ENCODE measurements around the gene ZNF30.

The ZNF30 gene

DNA sequence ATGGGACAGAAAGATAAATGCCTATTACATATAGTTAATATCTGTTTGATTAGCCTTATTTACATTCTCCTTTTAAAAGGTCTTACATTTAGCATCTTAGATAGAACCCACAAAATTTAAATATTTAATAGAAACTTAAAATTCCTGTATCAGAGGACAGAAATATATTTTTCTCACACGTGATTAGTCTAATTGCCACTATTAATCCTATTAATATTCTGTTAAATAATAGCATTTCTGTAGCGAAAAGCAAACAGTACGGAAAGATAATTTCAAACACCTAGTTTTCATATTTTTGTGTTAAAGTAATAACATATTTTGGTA is 380 bp upstream of the ZNF30 start:
- Histone ChIP-seq H3K36me3 (replicated peaks) (no peaks in the 10 kb centered on the region), H3K27ac (no peak overlapping the region), H3K27me3 (replicated peaks) (no peaks in the 10 kb centered on the region), H3K4me3 (ENCODE audit: low read depth, low read length) (no peak overlapping the region)
- DNase-seq, result no peak
- in situ Hi-C loops (cut with HindIII; ENCODE audit: low pct_ligation_motif_present, low sequenced_read_pairs), result no loop called here
- TF ChIP-seq, protein P1, sequence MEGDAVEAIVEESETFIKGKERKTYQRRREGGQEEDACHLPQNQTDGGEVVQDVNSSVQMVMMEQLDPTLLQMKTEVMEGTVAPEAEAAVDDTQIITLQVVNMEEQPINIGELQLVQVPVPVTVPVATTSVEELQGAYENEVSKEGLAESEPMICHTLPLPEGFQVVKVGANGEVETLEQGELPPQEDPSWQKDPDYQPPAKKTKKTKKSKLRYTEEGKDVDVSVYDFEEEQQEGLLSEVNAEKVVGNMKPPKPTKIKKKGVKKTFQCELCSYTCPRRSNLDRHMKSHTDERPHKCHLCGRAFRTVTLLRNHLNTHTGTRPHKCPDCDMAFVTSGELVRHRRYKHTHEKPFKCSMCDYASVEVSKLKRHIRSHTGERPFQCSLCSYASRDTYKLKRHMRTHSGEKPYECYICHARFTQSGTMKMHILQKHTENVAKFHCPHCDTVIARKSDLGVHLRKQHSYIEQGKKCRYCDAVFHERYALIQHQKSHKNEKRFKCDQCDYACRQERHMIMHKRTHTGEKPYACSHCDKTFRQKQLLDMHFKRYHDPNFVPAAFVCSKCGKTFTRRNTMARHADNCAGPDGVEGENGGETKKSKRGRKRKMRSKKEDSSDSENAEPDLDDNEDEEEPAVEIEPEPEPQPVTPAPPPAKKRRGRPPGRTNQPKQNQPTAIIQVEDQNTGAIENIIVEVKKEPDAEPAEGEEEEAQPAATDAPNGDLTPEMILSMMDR (IDR thresholded peaks at IDR 0.05; ENCODE audit: low read depth, low read length, missing control alignments), result no peak

DNA sequence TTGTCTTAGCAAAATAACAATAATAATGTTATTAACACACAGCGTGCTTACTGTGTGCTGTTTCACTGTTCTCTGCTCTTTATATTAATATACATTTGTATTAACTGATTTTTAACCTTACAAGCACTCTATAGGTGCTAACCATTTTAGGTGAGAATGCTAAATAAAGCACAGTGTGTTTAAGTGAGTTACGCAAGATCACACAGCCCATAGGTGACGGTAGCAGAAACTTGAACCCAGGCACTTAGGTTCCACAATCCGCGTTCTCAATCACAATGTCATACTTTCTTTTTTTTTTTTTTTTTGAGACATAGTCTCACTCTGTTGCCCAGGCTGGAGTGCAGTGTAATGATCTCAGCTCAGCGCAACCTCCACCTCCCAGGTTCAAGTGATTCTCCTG is 5.8 kb downstream of the ZNF30 start:
- Histone ChIP-seq H3K36me3 (replicated peaks) (peaks cover 14% of the 10 kb centered on the region), H3K27me3 (replicated peaks) (no peaks in the 10 kb centered on the region), H3K27ac (no peak overlapping the region), H3K4me3 (ENCODE audit: low read depth, low read length) (no peak overlapping the region)
- in situ Hi-C loops (cut with HindIII; ENCODE audit: low pct_ligation_motif_present, low sequenced_read_pairs), result no loop called here
- TF ChIP-seq, protein P1 (IDR thresholded peaks at IDR 0.05; ENCODE audit: low read depth, low read length, missing control alignments), result no peak
- DNase-seq, result no peak

DNA sequence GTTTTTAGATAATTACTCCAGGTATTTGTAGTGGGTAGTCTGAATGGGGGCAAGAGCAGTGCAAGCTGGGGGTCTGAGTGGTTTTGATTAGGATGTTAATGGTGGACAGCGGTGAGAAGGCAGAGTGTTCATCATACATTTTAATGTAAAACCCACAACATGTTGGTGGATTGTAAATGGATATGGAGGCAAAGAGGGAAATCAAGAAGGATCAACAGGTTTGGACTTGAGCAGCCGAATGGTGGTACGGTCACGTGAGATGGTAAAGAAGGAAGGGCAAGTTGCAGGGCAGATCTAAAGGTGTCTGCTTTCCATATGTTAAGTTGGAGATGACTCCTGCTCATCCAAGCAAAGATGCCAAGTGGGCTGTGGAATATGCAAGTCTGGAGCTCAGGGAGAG is 9.5 kb downstream of the ZNF30 start:
- no peaks in the 10 kb centered on the region for H3K27me3 ChIP-seq (replicated peaks)
- TF ChIP-seq, protein P1 (IDR thresholded peaks at IDR 0.05; ENCODE audit: low read depth, low read length, missing control alignments), result no peak
- no peak for DNase-seq
- no peak overlapping the region for H3K27ac ChIP-seq
- H3K36me3 ChIP-seq (replicated peaks), result peaks cover 14% of the 10 kb centered on the region
- no peak overlapping the region for H3K4me3 ChIP-seq (ENCODE audit: low read depth, low read length)
- in situ Hi-C loops (cut with HindIII; ENCODE audit: low pct_ligation_motif_present, low sequenced_read_pairs), result no loop called here

DNA sequence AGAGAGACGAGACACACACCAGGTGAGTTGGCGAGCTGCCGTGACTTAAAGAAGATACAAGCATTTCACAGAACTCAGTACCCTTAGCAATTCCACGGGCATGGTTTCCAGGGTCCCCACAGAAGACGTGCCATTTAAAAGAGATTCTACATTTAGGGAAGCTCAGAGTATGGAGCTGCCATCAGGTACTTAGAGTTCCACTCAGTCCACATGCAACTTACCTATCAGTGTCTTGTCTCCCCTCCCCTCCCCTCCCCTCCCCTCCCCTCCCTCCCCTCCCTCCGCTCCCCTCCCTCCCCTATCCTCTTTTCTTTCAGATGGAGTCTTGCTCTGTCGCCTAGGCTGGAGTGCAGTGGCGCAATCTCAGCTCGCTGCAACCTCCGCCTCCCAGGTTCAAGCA is 12.2 kb downstream of the ZNF30 start:
- DNase-seq, result no peak
- H3K27ac ChIP-seq, result no peak overlapping the region
- H3K4me3 ChIP-seq (ENCODE audit: low read depth, low read length), result no peak overlapping the region
- no peaks in the 10 kb centered on the region for H3K27me3 ChIP-seq (replicated peaks)
- in situ Hi-C loops (cut with HindIII; ENCODE audit: low pct_ligation_motif_present, low sequenced_read_pairs), result no loop called here
- H3K36me3 ChIP-seq (replicated peaks), result peaks cover 15% of the 10 kb centered on the region
- TF ChIP-seq, protein P1 (IDR thresholded peaks at IDR 0.05; ENCODE audit: low read depth, low read length, missing control alignments), result no peak

DNA sequence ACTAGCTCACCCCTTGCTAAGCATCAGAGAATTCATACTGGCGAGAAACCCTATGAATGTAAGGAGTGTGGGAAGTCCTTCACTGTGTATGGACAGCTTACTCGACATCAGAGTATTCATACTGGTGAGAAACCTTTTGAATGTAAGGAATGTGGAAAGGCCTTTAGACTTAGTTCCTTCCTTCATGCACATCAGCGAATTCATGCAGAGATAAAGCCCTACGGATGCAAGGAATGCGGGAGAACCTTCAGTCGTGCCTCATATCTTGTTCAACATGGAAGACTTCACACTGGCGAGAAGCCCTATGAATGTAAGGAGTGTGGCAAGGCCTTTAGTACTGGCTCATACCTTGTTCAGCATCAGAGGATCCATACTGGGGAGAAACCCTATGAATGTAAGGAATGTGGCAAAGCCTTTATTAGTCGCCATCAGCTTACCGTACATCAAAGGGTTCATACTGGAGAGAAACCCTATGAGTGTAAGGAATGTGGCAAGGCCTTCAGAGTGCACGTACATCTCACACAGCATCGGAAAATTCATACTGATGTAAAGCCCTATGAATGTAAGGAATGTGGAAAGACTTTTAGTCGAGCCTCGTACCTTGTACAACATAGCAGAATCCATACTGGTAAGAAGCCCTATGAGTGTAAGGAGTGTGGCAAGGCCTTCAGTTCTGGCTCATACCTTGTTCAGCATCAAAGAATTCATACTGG is 17.3 kb downstream of the ZNF30 start:
- DNase-seq, result no peak
- in situ Hi-C loops (cut with HindIII; ENCODE audit: low pct_ligation_motif_present, low sequenced_read_pairs), result no loop called here
- no peak overlapping the region for H3K27ac ChIP-seq
- H3K4me3 ChIP-seq (ENCODE audit: low read depth, low read length), result no peak overlapping the region
- TF ChIP-seq, protein P1 (IDR thresholded peaks at IDR 0.05; ENCODE audit: low read depth, low read length, missing control alignments), result no peak
- peaks cover 15% of the 10 kb centered on the region for H3K36me3 ChIP-seq (replicated peaks)
- H3K27me3 ChIP-seq (replicated peaks), result no peaks in the 10 kb centered on the region

DNA sequence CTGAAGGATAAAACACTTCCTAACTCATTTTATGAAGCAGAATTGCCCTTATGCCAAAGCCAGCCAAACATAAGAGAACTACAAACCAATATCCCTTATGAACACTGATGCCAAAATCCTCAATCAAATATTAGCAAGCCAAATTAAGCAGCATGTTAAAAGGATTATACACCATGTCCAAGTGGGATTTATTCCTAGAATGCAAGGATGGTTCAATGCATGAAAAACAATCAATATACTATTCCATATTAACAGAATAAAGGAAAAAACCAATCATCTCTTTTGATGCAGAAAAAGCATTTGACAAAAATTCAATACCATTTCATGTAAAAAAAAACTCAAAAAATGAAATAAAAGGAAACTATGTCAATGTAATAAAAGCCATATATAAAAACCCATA is 26.4 kb downstream of the ZNF30 start:
- H3K27me3 ChIP-seq (replicated peaks), result no peaks in the 10 kb centered on the region
- H3K4me3 ChIP-seq (ENCODE audit: low read depth, low read length), result no peak overlapping the region
- H3K36me3 ChIP-seq (replicated peaks), result peaks cover 15% of the 10 kb centered on the region
- H3K27ac ChIP-seq, result no peak overlapping the region
- TF ChIP-seq, protein P1 (IDR thresholded peaks at IDR 0.05; ENCODE audit: low read depth, low read length, missing control alignments), result no peak
- in situ Hi-C loops (cut with HindIII; ENCODE audit: low pct_ligation_motif_present, low sequenced_read_pairs), result no loop called here
- no peak for DNase-seq

Data from brain microvascular endothelial cell (primary cell).